UCSD-AML1 (cell line): ENCODE measurements around the gene MYL9.
A peak's percentile ranks its signal among the peaks of the same experiment; 100 is the strongest.
"Not testable (repeated sequence)": the region's sequence is repeated elsewhere in the genome, so short reads cannot be mapped to it uniquely, and the experiment has no call there.

Source experiments
- DNase-seq: peaks from one replicate; lab custom pipeline; 2025; ENCODE audit not compliant: unreplicated experiment; lab: John Stamatoyannopoulos, UW

Gene MYL9

DNA sequence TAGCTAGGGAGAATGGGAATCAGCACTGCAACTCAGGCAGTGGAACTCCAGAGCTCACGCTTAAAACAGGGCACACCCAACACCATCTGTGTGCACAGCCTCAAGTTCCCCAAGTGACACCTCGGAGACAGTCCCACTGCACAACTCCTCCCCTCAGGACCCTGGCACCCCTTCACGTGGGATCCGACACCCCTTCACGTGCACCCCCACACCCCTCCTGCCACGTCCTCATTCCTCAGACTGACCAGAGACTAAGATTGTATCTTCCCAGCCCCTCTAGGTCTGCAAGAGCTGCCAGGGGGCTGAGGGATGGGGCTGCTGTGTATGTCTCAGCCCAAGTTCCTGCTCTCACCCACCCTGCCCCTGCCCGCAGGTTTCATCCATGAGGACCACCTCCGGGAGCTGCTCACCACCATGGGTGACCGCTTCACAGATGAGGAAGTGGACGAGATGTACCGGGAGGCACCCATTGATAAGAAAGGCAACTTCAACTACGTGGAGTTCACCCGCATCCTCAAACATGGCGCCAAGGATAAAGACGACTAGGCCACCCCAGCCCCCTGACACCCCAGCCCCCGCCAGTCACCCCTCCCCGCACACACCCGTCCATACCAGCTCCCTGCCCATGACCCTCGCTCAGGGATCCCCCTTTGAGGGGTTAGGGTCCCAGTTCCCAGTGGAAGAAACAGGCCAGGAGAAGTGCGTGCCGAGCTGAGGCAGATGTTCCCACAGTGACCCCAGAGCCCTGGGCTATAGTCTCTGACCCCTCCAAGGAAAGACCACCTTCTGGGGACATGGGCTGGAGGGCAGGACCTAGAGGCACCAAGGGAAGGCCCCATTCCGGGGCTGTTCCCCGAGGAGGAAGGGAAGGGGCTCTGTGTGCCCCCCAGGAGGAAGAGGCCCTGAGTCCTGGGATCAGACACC, 7.6 kb downstream of the MYL9 start:
- DNase-seq = no peak

GRCh38 chr20:36549628-36549941, 8.3 kb downstream of the MYL9 start:
- no peak for DNase-seq

DNA sequence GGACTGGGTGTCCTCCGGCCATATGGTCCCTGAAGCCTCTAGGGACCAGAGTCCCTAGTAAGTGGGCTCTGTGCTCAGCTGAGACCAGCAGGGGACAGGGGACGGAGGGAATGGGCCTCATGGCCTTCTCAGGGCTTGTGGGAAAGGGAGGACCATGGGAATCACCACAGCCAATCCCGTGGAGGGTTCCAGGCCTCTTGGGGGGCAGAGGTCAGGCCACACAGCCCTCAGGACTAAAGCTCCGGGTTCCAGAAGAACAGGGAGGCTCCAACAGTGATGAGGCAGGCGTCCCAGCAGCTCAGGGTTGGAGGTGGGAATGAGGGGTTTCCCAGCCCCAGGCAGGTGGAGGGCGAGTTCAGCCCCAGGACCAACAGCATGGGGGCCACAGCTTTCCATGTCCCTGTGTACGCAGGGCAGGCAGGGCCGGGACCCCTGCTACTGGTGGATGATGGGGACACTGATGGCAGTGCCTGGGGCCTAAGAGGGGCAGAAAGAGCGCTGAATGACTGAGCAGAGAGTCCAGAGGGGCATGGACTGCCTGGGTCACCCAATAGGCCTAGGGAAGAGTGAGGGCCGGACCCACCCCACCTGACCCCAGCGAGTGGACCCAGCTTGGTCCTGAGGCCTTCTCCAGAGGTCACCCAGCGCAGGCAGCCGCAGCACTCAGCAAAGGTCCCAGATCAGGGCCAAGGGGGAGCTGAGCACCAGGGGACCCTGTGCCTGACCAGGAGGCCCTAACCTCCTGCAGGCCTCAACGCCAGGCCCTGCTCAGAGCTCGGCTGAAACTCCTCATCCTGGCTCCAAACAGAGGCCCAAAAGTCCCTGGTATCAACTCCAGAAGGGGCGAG, 8.8 kb downstream of the MYL9 start:
- DNase-seq = no peak

- DNase-seq = no peak
Observed at GRCh38 chr20:36550790-36551299, 9.5 kb downstream of the MYL9 start.

DNA sequence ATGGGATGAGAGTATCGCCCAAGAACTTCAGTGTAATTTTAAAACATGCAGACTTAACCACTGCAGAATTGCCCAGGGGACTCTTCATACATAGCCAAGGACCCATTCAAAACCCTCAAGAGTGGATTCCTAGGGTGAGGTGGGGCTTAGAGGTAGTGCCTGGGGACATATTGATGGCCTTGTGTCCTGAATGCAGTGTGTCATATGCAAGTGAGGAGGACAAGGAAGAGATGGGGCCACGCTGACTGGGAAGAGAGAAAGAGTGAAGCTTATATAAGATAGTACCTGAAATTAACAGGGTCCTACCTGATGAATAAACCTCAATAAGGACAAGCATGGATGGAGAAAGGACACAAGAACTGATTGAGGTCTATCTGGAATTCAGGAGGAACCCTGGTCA, 13.9 kb downstream of the MYL9 start:
- DNase-seq = no peak

- no peak for DNase-seq
Observed at GRCh38 chr20:36562724-36563123, 21.4 kb downstream of the MYL9 start.

DNA sequence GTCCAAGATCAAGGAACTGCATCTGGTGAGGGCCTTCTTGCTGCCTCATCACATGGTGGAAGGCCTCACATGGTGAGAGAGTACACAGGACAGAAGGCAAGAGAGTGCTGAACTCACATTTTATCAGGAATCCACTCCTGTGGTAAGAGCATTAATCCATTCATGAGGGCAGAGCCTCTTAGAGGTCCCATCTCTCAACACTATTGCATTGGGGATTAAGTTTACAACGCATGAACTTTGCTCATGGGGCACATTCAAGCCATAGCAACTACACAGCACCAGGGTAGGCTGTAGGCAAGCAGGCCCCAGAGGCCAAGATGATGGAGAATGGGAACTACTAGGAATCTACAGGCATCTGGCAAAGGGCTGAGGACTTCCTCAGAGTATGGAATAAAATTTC, 22.1 kb downstream of the MYL9 start:
- no peak for DNase-seq

DNA sequence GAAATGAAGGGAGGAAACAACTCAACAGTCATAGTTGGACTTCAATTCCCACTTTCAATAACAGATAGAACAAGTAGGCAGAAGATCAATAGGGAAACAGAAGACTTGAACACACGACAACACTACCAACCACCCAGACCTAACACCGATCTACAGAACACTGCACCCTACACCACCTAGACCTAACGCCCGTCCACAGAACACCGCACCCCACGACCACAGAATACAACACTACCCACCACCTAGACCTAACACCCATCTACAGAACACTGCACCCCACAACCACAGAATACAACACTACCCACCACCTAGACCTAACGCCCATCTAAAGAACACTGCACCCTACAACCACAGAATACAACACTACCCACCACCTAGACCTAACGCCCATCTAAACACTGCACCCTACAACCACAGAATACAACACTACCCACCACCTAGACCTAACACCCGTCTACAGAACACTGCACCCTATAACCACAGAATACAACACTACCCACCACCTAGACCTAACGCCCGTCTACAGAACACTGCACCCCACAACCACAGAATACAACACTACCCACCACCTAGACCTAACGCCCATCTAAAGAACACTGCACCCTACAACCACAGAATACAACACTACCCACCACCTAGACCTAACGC, 22.9 kb downstream of the MYL9 start:
- not testable (repeated sequence) for DNase-seq

GRCh38 chr20:36564726-36565121, 23.4 kb downstream of the MYL9 start:
- not testable (repeated sequence) for DNase-seq

- no peak for DNase-seq
Observed at GRCh38 chr20:36565520-36565919, 24.2 kb downstream of the MYL9 start.

GRCh38 chr20:36569847-36570429, 28.6 kb downstream of the MYL9 start:
- DNase-seq = peak; percentile 24

- peak; percentile 23 for DNase-seq
Observed at GRCh38 chr20:36571564-36572504, 30.5 kb downstream of the MYL9 start.

DNA sequence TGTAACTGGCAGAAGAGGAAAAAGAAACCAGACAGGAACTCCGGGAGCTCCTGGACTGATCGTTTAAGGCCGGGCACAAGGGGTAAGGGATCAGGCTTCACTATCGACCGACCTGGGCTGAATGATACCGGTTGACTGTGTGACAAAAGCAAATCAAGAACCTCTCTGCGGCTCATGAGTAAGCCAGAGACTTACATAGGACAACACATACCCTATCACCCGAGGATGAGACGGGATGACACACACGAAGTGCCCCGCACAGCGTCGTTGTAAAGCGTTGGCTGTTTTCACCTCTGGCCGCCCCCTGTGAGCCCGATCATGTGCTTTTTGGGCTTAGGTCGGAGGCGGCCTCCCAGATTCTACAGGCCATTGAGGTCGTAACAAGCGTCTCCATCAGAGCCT, 31.4 kb downstream of the MYL9 start:
- no peak for DNase-seq

GRCh38 chr20:36573103-36573797, 31.9 kb downstream of the MYL9 start, which contains the start of gene TGIF2:
TSS of gene TGIF2 (plus strand) at chr20:36573597. CDS start at chr20:36578775, 5,178 bp downstream.
- peak; percentile 92 for DNase-seq

GRCh38 chr20:36573798-36574365, 32.6 kb downstream of the MYL9 start:
- peak; percentile 66 for DNase-seq

DNA sequence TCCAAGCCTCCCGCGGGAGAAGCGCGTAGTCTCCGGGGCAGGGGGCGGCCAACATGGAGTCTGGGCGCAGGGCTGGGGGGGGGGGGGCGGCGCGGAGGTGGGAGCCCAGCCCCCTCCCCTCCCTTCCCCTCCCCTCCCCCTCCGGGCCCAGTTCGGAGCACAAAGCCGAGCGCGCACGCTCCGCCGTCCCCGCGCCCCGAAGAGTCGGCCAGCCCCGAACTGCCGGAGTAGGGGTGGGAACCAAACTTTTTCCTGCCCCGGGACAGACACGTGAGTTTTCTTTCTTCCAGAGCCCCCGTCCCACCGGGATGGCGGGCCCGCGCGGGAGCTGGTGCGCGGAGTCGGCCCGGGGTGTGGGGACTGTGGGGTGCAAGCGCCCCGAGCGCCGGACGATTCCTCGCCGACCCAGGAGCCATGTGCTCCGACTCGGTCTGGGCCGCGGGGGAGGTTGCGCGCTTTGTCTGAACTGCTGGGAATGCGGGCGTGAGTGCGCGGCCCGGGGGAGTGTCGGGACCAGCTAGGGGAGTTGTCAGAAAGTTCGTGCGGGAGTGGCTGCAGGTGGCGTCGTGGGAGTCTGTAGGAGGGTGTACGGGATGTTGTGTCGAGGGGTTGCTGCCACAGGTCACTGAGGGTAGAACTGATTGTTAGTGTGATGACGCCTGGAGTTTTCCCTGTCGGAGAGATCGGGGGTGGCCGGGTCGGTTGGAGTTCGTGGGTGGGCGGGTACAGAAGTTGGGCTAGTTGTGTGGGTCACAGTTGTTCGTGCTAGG, 33.2 kb downstream of the MYL9 start:
- peak; percentile 62 for DNase-seq

DNA sequence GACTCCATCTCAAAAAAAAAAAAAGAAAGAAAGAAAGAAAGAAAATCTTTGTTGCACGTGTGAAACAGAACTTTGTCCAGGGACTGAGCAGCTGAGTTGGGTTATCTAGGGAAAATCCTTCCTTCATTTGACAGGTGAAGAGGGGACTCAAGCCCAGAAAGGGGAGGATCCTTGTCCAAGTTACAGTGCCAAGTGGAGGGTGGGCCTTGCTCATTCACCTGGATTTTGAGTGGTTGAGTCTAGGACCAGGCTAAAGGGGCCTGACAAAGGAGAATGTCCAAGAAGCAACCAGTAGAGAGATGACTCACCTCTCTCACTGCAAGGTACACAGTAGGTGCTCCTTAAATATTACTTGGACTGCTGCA, 34.7 kb downstream of the MYL9 start:
- DNase-seq = no peak

- no peak for DNase-seq
Observed at GRCh38 chr20:36578356-36579041, 37.2 kb downstream of the MYL9 start.
